K562 (cell line): ENCODE data around the gene SOX6. TPM values are rescaled to one million over a fixed set of nuclear protein-coding genes. Genes with fewer than 3 reads are reported as not detected.
A peak's percentile ranks its signal among the peaks of the same experiment; 100 is the strongest.

Experiments
- ATAC-seq: fragments of 200-7000 bp; cut with Tn5 transposase; 3 replicates; pipeline ENCODE4 v1.9.1; 2020; ENCODE audit warnings: moderate library complexity
- BruUV-seq: library from RNA; stranded (reverse); fragments of 400-500 nt; replicated peaks from 2 replicates; lab custom pipeline; 2021; lab: Mats Ljungman, UMichigan
- CTCF ChIA-PET: fragments of 300-600 bp; formaldehyde crosslinking; extraction: SDS; loops from one replicate; lab custom pipeline; 2021; ENCODE audit warnings: low intra/inter-chr PET ratio; lab: Yijun Ruan, JAX
- POLR2A ChIA-PET: fragments of 300-600, 350-650 bp; sonication (Branson Sonifier 250); formaldehyde crosslinking; extraction: SDS; loops from one replicate; lab custom pipeline; 2021; ENCODE audit warnings: antibody characterized with exemption, inconsistent platforms; lab: Yijun Ruan, JAX
- DNase-seq, 4 experiments: peaks; one replicate each; pipeline versions ENCODE4 v3.0.0 to v3.0.0-alpha.2; 2011 to 2018; ENCODE audit warnings: low spot score in 3 of 4, mixed read lengths in 3 of 4; ENCODE audit errors: extremely low read depth in 1 of 4
- FAIRE-seq: peaks from 2 replicates; lab custom pipeline; 2011; peaks lifted over from hg19 to GRCh38; lab: Jason Lieb, UNC
- H2AFZ ChIP-seq: 2 replicates; pipeline ENCODE4 v1.6.0; 2011; ENCODE audit warnings: low read depth, low read length, control low read depth, inconsistent platforms
- H3K27ac ChIP-seq: fragments of 200-600 bp; 3 replicates; pipeline ENCODE4 v1.8.0; 2011; ENCODE audit warnings: low read depth, mild to moderate bottlenecking, control low read depth, inconsistent platforms, low read length, moderate library complexity, mixed read lengths; ENCODE audit errors: extremely low read depth
- H3K27me3 ChIP-seq, 2 experiments: fragments of 300-600 bp in 1 of 2; 2 replicates in 1 of 2; 3 replicates in 1 of 2; pipeline versions ENCODE4 v1.6.0 to v1.8.0; 2011; ENCODE audit warnings: inconsistent platforms in 2 of 2, low read length in 2 of 2, mild to moderate bottlenecking in 1 of 2, mixed read lengths in 1 of 2, moderate library complexity in 1 of 2; ENCODE audit not compliant: control insufficient read depth in 2 of 2, insufficient read depth in 2 of 2
- H3K36me3 ChIP-seq: fragments of 300-600 bp; 3 replicates; pipeline ENCODE4 v1.8.0; 2011; ENCODE audit warnings: mild to moderate bottlenecking, low read length, inconsistent platforms; ENCODE audit not compliant: control insufficient read depth, insufficient read depth
- H3K4me1 ChIP-seq, 2 experiments: fragments of 200-600 bp in 1 of 2; replicated peaks in 1 of 2; 2 replicates in 1 of 2; 3 replicates in 1 of 2; pipeline versions ENCODE4 v1.5.1 to v1.8.0; 2011; ENCODE audit warnings: inconsistent platforms in 2 of 2, low read length in 2 of 2, mild to moderate bottlenecking in 1 of 2, mixed read lengths in 1 of 2, moderate library complexity in 1 of 2; ENCODE audit not compliant: control insufficient read depth in 2 of 2, insufficient read depth in 2 of 2
- H3K4me2 ChIP-seq: 2 replicates; pipeline ENCODE4 v1.6.1; 2011; ENCODE audit warnings: low read length, control low read depth, inconsistent platforms, mixed read lengths; ENCODE audit not compliant: insufficient read depth
- H3K4me3 ChIP-seq: fragments of 200-600 bp; sonication (generic), shearing (Covaris generic); 2 replicates; pipeline ENCODE4 v1.5.1; 2016; ENCODE audit warnings: control low read depth, inconsistent platforms
- H3K79me2 ChIP-seq: fragments of 200-600 bp; 3 replicates; pipeline ENCODE4 v1.8.0; 2011; ENCODE audit warnings: low read length, inconsistent platforms; ENCODE audit not compliant: control insufficient read depth, insufficient read depth
- H3K9ac ChIP-seq, 2 experiments: 2 replicates each; pipeline versions ENCODE4 v1.6.0 to v1.6.1; 2011; ENCODE audit warnings: low read depth in 2 of 2, low read length in 2 of 2, control low read depth in 1 of 2, inconsistent platforms in 1 of 2, mild to moderate bottlenecking in 1 of 2, mixed read lengths in 1 of 2; ENCODE audit not compliant: insufficient read depth in 1 of 2
- H3K9me1 ChIP-seq: one replicate; pipeline ENCODE4 v1.6.0; 2011; ENCODE audit warnings: inconsistent platforms, mild to moderate bottlenecking, low read length, moderate library complexity; ENCODE audit not compliant: control insufficient read depth, insufficient read depth
- H3K9me3 ChIP-seq: replicated peaks from 2 replicates; pipeline ENCODE4 v1.5.1; 2011; ENCODE audit warnings: low read depth, low read length, inconsistent platforms; ENCODE audit not compliant: control insufficient read depth, insufficient read depth
- H4K20me1 ChIP-seq: replicated peaks from 2 replicates; pipeline ENCODE4 v1.6.1; 2011; ENCODE audit warnings: low read length, inconsistent platforms, mixed read lengths; ENCODE audit not compliant: control insufficient read depth, insufficient read depth
- E2F3 ChIP-seq: fragments of 250-450 bp; sonication (Bioruptor Pico); IDR thresholded peaks from 2 replicates; pipeline ENCODE4 v1.4.0; 2020; ENCODE audit warnings: mild to moderate bottlenecking
- MED1 ChIP-seq: sonication (generic); formaldehyde crosslinking; IDR thresholded peaks from 2 replicates; pipeline ENCODE4 v1.8.1; 2023; ENCODE audit warnings: missing genetic modification reagents, borderline replicate concordance
- NFIC ChIP-seq: fragments of 450-650 bp; IDR thresholded peaks from 2 replicates; pipeline ENCODE4 v1.6.1; 2017; ENCODE audit warnings: mild to moderate bottlenecking, inconsistent platforms
- POU5F1 ChIP-seq: fragments of 150-350 bp; IDR thresholded peaks from 2 replicates; pipeline ENCODE4 v1.6.1; 2014; ENCODE audit warnings: borderline replicate concordance, low read length, low read depth, mild to moderate bottlenecking; ENCODE audit not compliant: partially characterized antibody
- TCF7L2 ChIP-seq: fragments of 150-350 bp; IDR thresholded peaks from 2 replicates; pipeline ENCODE4 v1.6.1; 2016; ENCODE audit warnings: low read depth, mild to moderate bottlenecking, low read length, moderate library complexity
- ZC3H8 ChIP-seq: fragments of 450-650 bp; IDR thresholded peaks from 2 replicates; pipeline ENCODE4 v1.6.1; 2017
- ZNF512 ChIP-seq: IDR thresholded peaks from 2 replicates; pipeline ENCODE4 v1.6.1; 2016; ENCODE audit warnings: missing genetic modification characterization, missing compliant biosample characterization
- ZNF766 ChIP-seq: fragments of 200-800 bp; sonication (Bioruptor generic); conservative IDR thresholded peaks from 2 replicates; pipeline ENCODE4 v1.6.1; 2016; ENCODE audit warnings: missing genetic modification characterization, missing compliant biosample characterization
- WGBS: fragments of 100-300 bp; shearing (Covaris generic); methylation state at CpG from one replicate; pipeline ENCODE4 v1.1.6; 2016; ENCODE audit warnings: low coverage, mixed read lengths; ENCODE audit not compliant: insufficient coverage; ENCODE audit errors: missing lambda C conversion rate; 5-methylcytosine and 5-hydroxymethylcytosine counted together
- in situ Hi-C: fragments of 300-500 bp; cut with MboI; formaldehyde crosslinking; loops from 4 replicates; pipeline ENCODE4 v1.15.0; 2018; ENCODE audit warnings: inconsistent platforms, mixed read lengths
- intact Hi-C: fragments of 100-400 bp; cut with micrococcal nuclease; formaldehyde crosslinking; loops from 2 replicates; pipeline ENCODE4 v1.14.2; 2022
- polyA plus RNA-seq, 8 experiments: library from polyadenylated mRNA; depleted of rRNA in 4 of 8; stranded (reverse) in 5 of 8; unstranded in 3 of 8; fragments of >200 nt; fragmentation: Nextera tagmentation in 2 of 8; fragmentation: Illumina TruSeq in 1 of 8; extraction: Ambion mirVana in 2 of 8; extraction: Trizol in 1 of 8; gene quantifications; 2 replicates each; pipeline versions ENCODE4 v1.2.1 to v1.2.3, GENCODE V29; 2011 to 2014; ENCODE audit warnings: inconsistent platforms in 1 of 8, missing spikeins in 1 of 8
- total RNA-seq, 7 experiments: library from RNA; depleted of rRNA in 6 of 7; stranded (reverse); fragments of >200 nt in 6 of 7; fragmentation: Illumina TruSeq in 2 of 7; extraction: Trizol in 2 of 7; gene quantifications; 2 replicates each; pipeline versions ENCODE4 v1.2.1 to v1.2.3, GENCODE V29; 2011 to 2021; ENCODE audit warnings: low replicate concordance in 1 of 7

Gene SOX6
- total and polyA plus RNA-seq, 9 of the 15 experiments (the other 6 are each of a cell fraction or from before 2014, with no cell fraction given), result 0.89 to 8.7 (median 5.7) TPM

GRCh38 chr11:15930442-15931025, 425.8 kb downstream of the SOX6 start:
- peaks cover 4 to 26% of the 10 kb centered on the region in 2 experiments; a peak in 4 of 5 replicates for H3K27me3 ChIP-seq
- H3K79me2 ChIP-seq, result no peaks in the 10 kb centered on the region
- H3K27ac ChIP-seq, result no peak overlapping the region
- H3K9ac ChIP-seq, result no peak overlapping the region
- 17% methylated on average over 6 of the region's 6 CpGs for WGBS
- no peak overlapping the region for H2AFZ ChIP-seq
- intact Hi-C loops, result no loop called here
- no peaks in the 10 kb centered on the region for H3K36me3 ChIP-seq
- H3K9me3 ChIP-seq, result no peaks in the 10 kb centered on the region
- no peaks in the 10 kb centered on the region for H3K4me1 ChIP-seq
- H3K9me1 ChIP-seq, result no peaks in the 10 kb centered on the region
- BruUV-seq, result no TSS peak
- no peak for ATAC-seq
- no peak for DNase-seq
- no peaks in the 10 kb centered on the region for H4K20me1 ChIP-seq
- ChIA-PET POLR2A (no interaction called here), CTCF (no interaction called here)
- in situ Hi-C loops, result loop anchor here (5.0 kb wide), 1 partner anchor 677 kb away; no protein-coding TSS in a partner anchor
- H3K4me3 ChIP-seq, result no peak overlapping the region
- FAIRE-seq, result no peak
- TF ChIP-seq NFIC, result 0 out of 2 replicates have a peak, but pooled peaks have one; percentile 19
- TF ChIP-seq TCF7L2, result no peak
- H3K4me2 ChIP-seq, result no peak overlapping the region

GRCh38 chr11:15929371-15929901, 426.9 kb downstream of the SOX6 start:
- Histone ChIP-seq H3K4me2 (no peak overlapping the region), H3K27ac (no peak overlapping the region), H3K36me3 (no peaks in the 10 kb centered on the region), H3K9me3 (no peaks in the 10 kb centered on the region), H3K27me3 (peaks cover 2 to 15% of the 10 kb centered on the region in 2 experiments; a peak in 4 of 5 replicates), H4K20me1 (no peaks in the 10 kb centered on the region), H3K9me1 (no peaks in the 10 kb centered on the region), H2AFZ (no peak overlapping the region), H3K4me1 (no peaks in the 10 kb centered on the region), H3K4me3 (no peak overlapping the region), H3K9ac (no peak overlapping the region), H3K79me2 (no peaks in the 10 kb centered on the region)
- TF ChIP-seq ZNF766 (no peak), E2F3 (CRISPR knock-in tag) (no peak), POU5F1 (no peak), ZNF512 (no peak), MED1 (CRISPR knock-in tag) (no peak), ZC3H8 (no peak)
- 0% methylated on average over 3 of the region's 3 CpGs for WGBS
- ChIA-PET POLR2A (interaction anchor here (0.7 kb wide), 2 partner anchors 54 to 692 kb away, joined by 3 read pairs; no protein-coding TSS in a partner anchor), CTCF (no interaction called here)
- FAIRE-seq, result no peak
- intact Hi-C loops (no loop called here), in situ Hi-C loops (no loop called here)
- no peak for ATAC-seq
- BruUV-seq, result no TSS peak
- DNase-seq, result no peak
